ENCODE data around the gene FRAS1. TPM values are rescaled to one million over a fixed set of nuclear protein-coding genes. Genes with fewer than 3 reads are reported as not detected.
"Not testable (repeated sequence)": the region's sequence is repeated elsewhere in the genome, so short reads cannot be mapped to it uniquely, and the experiment has no call there.

The FRAS1 gene
- total RNA-seq, 2 experiments from 2014 or later, result 0.05 to 0.22 TPM

GRCh38 chr4:78207541-78207940 lies 150.4 kb downstream of the FRAS1 start:
- POLR2A ChIA-PET, result interaction anchor here (0.6 kb wide), 1 partner anchor 20 kb away, joined by 3 read pairs; no protein-coding TSS in a partner anchor
- CTCF ChIA-PET, result no interaction called here
- intact Hi-C loops (cut with micrococcal nuclease), result no loop called here
- no peak overlapping the region for H3K4me3 Mint-ChIP-seq
- no peaks in the 10 kb centered on the region for H3K4me1 Mint-ChIP-seq (ENCODE audit: low read depth)
- TF ChIP-seq CTCF (IDR thresholded peaks at IDR 0.05), result no peak
- no peak for DNase-seq
- H3K36me3 Mint-ChIP-seq (ENCODE audit: low read depth), result no peaks in the 10 kb centered on the region
- H3K27me3 Mint-ChIP-seq, result peaks cover 9% of the 10 kb centered on the region
- no peak overlapping the region for H3K27ac Mint-ChIP-seq
- H3K9me3 Mint-ChIP-seq, result no peaks in the 10 kb centered on the region
- ATAC-seq, result no peak

GRCh38 chr4:78207951-78208350 lies 150.8 kb downstream of the FRAS1 start:
- no peak for TF ChIP-seq CTCF (IDR thresholded peaks at IDR 0.05)
- H3K27ac Mint-ChIP-seq, result no peak overlapping the region
- no peaks in the 10 kb centered on the region for H3K9me3 Mint-ChIP-seq
- intact Hi-C loops (cut with micrococcal nuclease), result no loop called here
- CTCF ChIA-PET, result no interaction called here
- no peak for ATAC-seq
- peaks cover 9% of the 10 kb centered on the region for H3K27me3 Mint-ChIP-seq
- no peak for DNase-seq
- no peaks in the 10 kb centered on the region for H3K36me3 Mint-ChIP-seq (ENCODE audit: low read depth)
- H3K4me3 Mint-ChIP-seq, result no peak overlapping the region
- no peaks in the 10 kb centered on the region for H3K4me1 Mint-ChIP-seq (ENCODE audit: low read depth)
- POLR2A ChIA-PET, result interaction anchor here (0.6 to 0.7 kb wide), 2 partner anchors 20 to 233 kb away, joined by 3 read pairs; no protein-coding TSS in a partner anchor

GRCh38 chr4:78208896-78209295 lies 151.8 kb downstream of the FRAS1 start:
- ATAC-seq; H3K27me3 Mint-ChIP-seq; H3K4me1 Mint-ChIP-seq (ENCODE audit: low read depth); H3K27ac Mint-ChIP-seq; DNase-seq; intact Hi-C loops (cut with micrococcal nuclease); H3K9me3 Mint-ChIP-seq; H3K36me3 Mint-ChIP-seq (ENCODE audit: low read depth); CTCF ChIA-PET; H3K4me3 Mint-ChIP-seq; POLR2A ChIA-PET: not testable (repeated sequence)

GRCh38 chr4:78210694-78211410 lies 153.7 kb downstream of the FRAS1 start:
- Mint-ChIP-seq H3K27ac (no peak overlapping the region), H3K4me1 (ENCODE audit: low read depth) (no peaks in the 10 kb centered on the region), H3K9me3 (no peaks in the 10 kb centered on the region), H3K4me3 (no peak overlapping the region), H3K27me3 (peaks cover 3% of the 10 kb centered on the region), H3K36me3 (ENCODE audit: low read depth) (no peaks in the 10 kb centered on the region)
- DNase-seq, result no peak
- TF ChIP-seq CTCF (IDR thresholded peaks at IDR 0.05), result no peak
- ChIA-PET POLR2A (no interaction called here), CTCF (no interaction called here)
- intact Hi-C loops (cut with micrococcal nuclease), result no loop called here
- no peak for ATAC-seq

GRCh38 chr4:78213218-78213617 lies 156.1 kb downstream of the FRAS1 start:
- H3K27me3 Mint-ChIP-seq, result no peaks in the 10 kb centered on the region
- ATAC-seq (no peak), DNase-seq (no peak)
- no peak overlapping the region for H3K27ac Mint-ChIP-seq
- H3K36me3 Mint-ChIP-seq (ENCODE audit: low read depth), result no peaks in the 10 kb centered on the region
- H3K9me3 Mint-ChIP-seq, result no peaks in the 10 kb centered on the region
- CTCF ChIA-PET, result no interaction called here
- H3K4me1 Mint-ChIP-seq (ENCODE audit: low read depth), result no peaks in the 10 kb centered on the region
- intact Hi-C loops (cut with micrococcal nuclease), result no loop called here
- TF ChIP-seq CTCF (IDR thresholded peaks at IDR 0.05), result no peak
- H3K4me3 Mint-ChIP-seq, result no peak overlapping the region
- POLR2A ChIA-PET, result no interaction called here

Data from activated CD8-positive, alpha-beta T cell treated with anti-CD3 and anti-CD28 coated beads for 36 hours (primary cell).